Adipocyte (in vitro differentiated cells): Measurements from ENCODE around the gene IGFBP6.
"Not testable (repeated sequence)": the region's sequence is repeated elsewhere in the genome, so short reads cannot be mapped to it uniquely, and the experiment has no call there.

Experiments
- DNase-seq: peaks from one replicate; pipeline ENCODE4 v3.0.0-alpha.2; 2015; ENCODE audit warnings: low read depth
- H3K27me3 ChIP-seq: replicated peaks from 2 replicates; pipeline ENCODE4 v1.7.0; 2013; ENCODE audit warnings: mild to moderate bottlenecking, low read length, moderate library complexity; ENCODE audit not compliant: control insufficient read depth, insufficient read depth
- H3K36me3 ChIP-seq: 2 replicates; pipeline ENCODE4 v1.7.0; 2013; ENCODE audit warnings: low read length, mild to moderate bottlenecking, moderate library complexity; ENCODE audit not compliant: control insufficient read depth, insufficient read depth, severe bottlenecking
- H3K4me1 ChIP-seq: 2 replicates; pipeline ENCODE4 v1.7.0; 2013; ENCODE audit warnings: mild to moderate bottlenecking, low read length, moderate library complexity; ENCODE audit not compliant: control insufficient read depth, insufficient read depth
- H3K4me3 ChIP-seq: 2 replicates; pipeline ENCODE4 v1.7.0; 2013; ENCODE audit warnings: mild to moderate bottlenecking, low read length, moderate library complexity
- H3K9ac ChIP-seq: 2 replicates; pipeline ENCODE4 v1.7.0; 2013; ENCODE audit warnings: mild to moderate bottlenecking, low read length, moderate library complexity
- H3K9me3 ChIP-seq: 2 replicates; pipeline ENCODE4 v1.7.0; 2013; ENCODE audit warnings: mild to moderate bottlenecking, low read length, moderate library complexity; ENCODE audit not compliant: control insufficient read depth

IGFBP6 gene

DNA sequence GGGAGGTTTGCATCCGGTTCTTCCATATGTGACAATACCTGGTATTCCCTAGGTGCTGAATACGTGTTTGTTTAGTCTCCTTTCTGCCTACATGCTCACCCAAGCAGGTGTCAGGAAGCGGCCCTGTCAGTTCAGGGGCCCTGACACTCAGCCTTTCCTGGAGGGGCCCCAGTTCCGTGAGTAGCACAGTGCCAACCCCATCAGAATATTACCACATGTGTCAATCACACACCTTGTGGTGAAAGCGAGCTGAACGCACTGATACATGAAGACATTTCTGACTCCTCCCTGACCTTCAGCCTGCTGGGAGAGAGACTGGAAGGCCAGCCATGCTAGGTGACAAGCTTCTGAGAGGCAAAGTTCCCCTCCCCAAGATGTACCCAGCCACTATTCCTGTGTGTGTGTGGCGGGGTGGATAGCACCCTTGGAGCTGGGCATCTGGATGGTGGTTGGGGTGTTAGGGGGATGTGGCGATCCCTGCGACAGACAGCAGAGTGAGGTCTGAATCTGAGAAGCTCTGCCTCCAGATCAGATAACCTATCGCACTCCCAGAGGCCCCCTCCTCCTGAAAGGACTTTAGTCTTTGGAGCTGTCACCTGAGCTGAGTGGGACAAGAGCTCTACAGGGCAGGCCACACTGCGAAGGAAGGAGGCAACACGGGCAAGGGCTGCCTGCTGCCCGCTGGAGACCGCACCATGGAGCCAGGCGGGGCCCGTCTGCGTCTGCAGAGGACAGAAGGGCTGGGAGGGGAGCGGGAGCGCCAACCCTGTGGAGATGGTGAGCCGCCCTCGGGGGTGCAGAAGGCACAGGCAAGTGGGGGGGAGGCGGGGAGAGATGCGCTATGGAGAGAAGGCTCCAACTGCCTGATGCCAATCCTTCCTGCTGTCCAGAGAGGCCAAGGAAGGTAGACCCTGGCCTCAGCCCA, 5.7 kb downstream of the IGFBP6 start, which contains the start of gene SOAT2:
Gene SOAT2, plus strand, starts transcription at position 604 of the 925 bp plus-strand sequence. Its CDS starts 92 bp downstream, at position 696.
- no peaks in the 10 kb centered on the region for H3K27me3 ChIP-seq
- no peak within 1 kb of the TSS for H3K4me3 ChIP-seq
- H3K9me3 ChIP-seq, result no peaks in the 10 kb centered on the region
- peaks cover 17% of the 10 kb centered on the region for H3K36me3 ChIP-seq
- no peak for DNase-seq
- no peak within 1 kb of the TSS for H3K9ac ChIP-seq
- peaks cover 16% of the 10 kb centered on the region for H3K4me1 ChIP-seq

GRCh38 chr12:53103860-53104305, 6.4 kb downstream of the IGFBP6 start:
- Histone ChIP-seq H3K4me1 (peaks cover 9% of the 10 kb centered on the region), H3K27me3 (no peaks in the 10 kb centered on the region), H3K4me3 (no peak overlapping the region), H3K9ac (no peak overlapping the region), H3K36me3 (peaks cover 17% of the 10 kb centered on the region), H3K9me3 (no peaks in the 10 kb centered on the region)
- DNase-seq, result no peak

DNA sequence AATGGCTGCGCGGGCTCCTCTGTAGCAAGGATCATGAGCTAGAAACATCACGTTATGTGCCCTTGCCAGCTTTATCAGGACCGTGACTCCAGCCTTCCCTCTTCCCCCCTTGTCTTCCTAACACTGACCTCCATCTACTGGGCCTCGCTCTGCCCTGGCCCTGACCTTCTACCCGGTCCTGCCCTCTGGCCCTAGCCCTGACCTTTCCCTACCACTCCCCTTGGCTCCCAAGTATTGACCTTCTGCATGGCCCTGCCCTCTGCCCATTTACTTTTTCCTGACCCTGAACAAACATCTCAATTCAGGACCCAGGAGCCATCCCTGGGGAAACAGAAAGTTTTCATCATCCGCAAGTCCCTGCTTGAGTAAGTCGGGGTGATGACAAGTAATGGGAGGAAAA, 7.8 kb downstream of the IGFBP6 start:
- DNase-seq, result no peak
- H3K4me1 ChIP-seq, result peaks cover 4% of the 10 kb centered on the region
- peaks cover 17% of the 10 kb centered on the region for H3K36me3 ChIP-seq
- no peak overlapping the region for H3K4me3 ChIP-seq
- no peaks in the 10 kb centered on the region for H3K27me3 ChIP-seq
- no peak overlapping the region for H3K9ac ChIP-seq
- H3K9me3 ChIP-seq, result no peaks in the 10 kb centered on the region

DNA sequence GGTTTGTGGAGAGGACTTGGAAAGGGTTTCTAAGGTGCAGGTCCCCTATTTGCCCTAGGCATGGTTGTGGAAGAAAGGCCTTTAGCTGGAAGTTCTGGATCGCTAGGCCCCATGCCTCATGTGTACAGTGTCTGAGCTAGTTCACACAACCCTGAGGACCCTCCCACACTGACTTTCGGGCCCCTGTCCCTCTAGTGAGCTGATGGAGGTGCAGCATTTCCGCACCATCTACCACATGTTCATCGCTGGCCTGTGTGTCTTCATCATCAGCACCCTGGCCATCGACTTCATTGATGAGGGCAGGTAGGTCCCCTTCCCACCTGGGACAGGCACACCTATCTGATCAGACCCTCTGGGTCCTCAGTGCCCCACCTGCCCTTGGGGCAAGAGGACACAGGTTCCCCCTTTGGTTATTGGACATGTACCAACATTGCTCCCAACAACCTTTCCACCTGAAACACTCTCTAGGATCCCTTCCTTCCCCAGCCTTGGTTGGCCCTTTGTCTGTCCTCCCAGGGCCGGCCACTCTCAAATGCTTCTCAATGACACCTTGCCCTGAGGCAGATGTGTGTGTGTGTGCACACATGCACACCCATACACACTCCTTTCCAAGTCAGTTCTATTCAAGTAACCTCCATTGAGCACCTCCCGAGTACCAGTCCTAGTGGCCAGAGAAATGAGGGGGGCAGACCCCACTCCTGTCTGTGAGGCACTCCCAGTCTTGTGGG, 8.4 kb downstream of the IGFBP6 start:
- Histone ChIP-seq H3K36me3 (peaks cover 11% of the 10 kb centered on the region), H3K27me3 (no peaks in the 10 kb centered on the region), H3K4me1 (peaks cover 4% of the 10 kb centered on the region), H3K9ac (no peak overlapping the region), H3K9me3 (no peaks in the 10 kb centered on the region), H3K4me3 (no peak overlapping the region)
- DNase-seq, result no peak

- no peaks in the 10 kb centered on the region for H3K27me3 ChIP-seq
- peaks cover 2% of the 10 kb centered on the region for H3K36me3 ChIP-seq
- DNase-seq, result no peak
Measured at GRCh38 chr12:53107122-53107521, 9.7 kb downstream of the IGFBP6 start.

DNA sequence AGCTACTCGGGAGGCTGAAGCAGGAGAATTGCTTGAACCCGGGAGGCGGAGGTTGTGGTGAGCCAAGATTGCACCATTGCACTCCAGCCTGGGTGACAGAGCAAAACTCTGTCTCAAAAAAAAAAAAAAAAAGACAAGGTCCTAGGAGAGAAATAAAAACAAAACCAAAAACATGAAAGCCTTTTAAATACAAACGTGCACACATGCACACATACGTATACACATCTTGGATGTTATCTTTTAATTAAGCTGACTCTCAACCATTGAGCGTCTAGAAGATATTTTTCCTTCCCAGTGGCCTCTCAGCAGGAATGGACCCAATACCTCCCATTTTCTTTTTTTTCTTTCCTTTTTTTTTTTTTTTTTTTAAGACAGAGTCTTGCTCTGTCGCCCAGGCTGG, 15.0 kb downstream of the IGFBP6 start:
- not testable (repeated sequence) for DNase-seq, H3K36me3 ChIP-seq, H3K4me1 ChIP-seq, H3K27me3 ChIP-seq, H3K9ac ChIP-seq, H3K4me3 ChIP-seq, H3K9me3 ChIP-seq

More at GRCh38 chr12:53107122-53107521, 9.7 kb downstream of the IGFBP6 start:
- peaks cover 4% of the 10 kb centered on the region for H3K4me1 ChIP-seq
- no peak overlapping the region for H3K4me3 ChIP-seq
- H3K9me3 ChIP-seq, result no peaks in the 10 kb centered on the region
- H3K9ac ChIP-seq, result no peak overlapping the region

- H3K36me3 ChIP-seq, result no peaks in the 10 kb centered on the region
- no peaks in the 10 kb centered on the region for H3K27me3 ChIP-seq
- H3K9me3 ChIP-seq, result no peaks in the 10 kb centered on the region
- no peaks in the 10 kb centered on the region for H3K4me1 ChIP-seq
- no peak overlapping the region for H3K4me3 ChIP-seq
- H3K9ac ChIP-seq, result no peak overlapping the region
- DNase-seq, result no peak
Measured at GRCh38 chr12:53113136-53113705, 15.8 kb downstream of the IGFBP6 start.

DNA sequence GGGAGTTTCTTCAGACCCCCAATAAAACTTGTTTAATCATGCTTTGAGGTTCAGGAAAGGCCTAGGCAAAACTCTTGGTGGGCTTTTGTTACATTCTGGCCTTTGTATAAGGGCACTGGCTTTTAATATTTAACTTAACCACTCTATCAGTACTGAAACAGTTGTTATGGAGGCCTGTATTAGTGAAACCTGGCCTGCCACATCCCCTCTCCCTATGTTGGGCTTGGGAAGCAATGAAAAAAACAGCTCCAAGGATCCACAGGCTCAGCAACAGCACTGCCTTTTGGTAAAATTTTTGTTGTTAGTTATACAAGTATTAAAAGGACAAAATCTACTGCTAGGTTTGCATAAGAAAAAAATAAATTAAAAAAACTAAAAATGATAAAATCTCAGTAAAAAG, 16.5 kb downstream of the IGFBP6 start:
- Histone ChIP-seq H3K9ac (no peak overlapping the region), H3K27me3 (no peaks in the 10 kb centered on the region), H3K4me3 (no peak overlapping the region), H3K9me3 (no peaks in the 10 kb centered on the region), H3K4me1 (no peaks in the 10 kb centered on the region), H3K36me3 (no peaks in the 10 kb centered on the region)
- no peak for DNase-seq

DNA sequence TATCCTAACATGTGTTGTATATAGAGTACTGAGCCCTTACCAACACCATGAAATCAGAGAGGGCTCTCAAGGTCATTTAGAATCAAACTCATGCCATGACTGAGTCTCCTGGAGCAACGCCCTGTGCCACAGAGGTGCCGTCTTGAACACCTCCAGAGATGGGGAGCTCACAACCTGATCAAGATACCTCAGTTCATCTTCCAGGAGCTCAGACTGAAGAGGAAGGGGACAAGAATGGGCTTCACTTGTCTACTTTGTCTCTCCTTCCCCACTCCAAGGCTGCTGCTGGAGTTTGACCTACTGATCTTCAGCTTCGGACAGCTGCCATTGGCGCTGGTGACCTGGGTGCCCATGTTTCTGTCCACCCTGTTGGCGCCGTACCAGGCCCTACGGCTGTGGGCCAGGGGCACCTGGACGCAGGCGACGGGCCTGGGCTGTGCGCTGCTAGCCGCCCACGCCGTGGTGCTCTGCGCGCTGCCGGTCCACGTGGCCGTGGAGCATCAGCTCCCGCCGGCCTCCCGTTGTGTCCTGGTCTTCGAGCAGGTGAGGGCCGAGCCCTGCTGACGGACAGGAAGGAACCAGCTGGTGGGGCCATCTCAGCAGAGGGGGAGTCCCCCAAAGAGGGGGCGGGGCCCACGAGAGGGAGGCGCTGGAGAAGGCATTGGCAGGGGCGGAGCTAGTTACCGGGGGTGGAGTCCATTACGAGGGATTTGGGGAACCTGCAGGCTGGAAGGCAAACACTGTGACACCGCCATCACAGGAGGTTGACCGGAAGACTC, 17.8 kb downstream of the IGFBP6 start:
- Histone ChIP-seq H3K4me1 (no peaks in the 10 kb centered on the region), H3K27me3 (no peaks in the 10 kb centered on the region), H3K9me3 (no peaks in the 10 kb centered on the region), H3K36me3 (no peaks in the 10 kb centered on the region), H3K9ac (no peak overlapping the region), H3K4me3 (no peak overlapping the region)
- no peak for DNase-seq

- no peak for DNase-seq
- no peak overlapping the region for H3K4me3 ChIP-seq
- no peaks in the 10 kb centered on the region for H3K36me3 ChIP-seq
- no peak overlapping the region for H3K9ac ChIP-seq
- H3K9me3 ChIP-seq, result no peaks in the 10 kb centered on the region
- no peaks in the 10 kb centered on the region for H3K4me1 ChIP-seq
- H3K27me3 ChIP-seq, result no peaks in the 10 kb centered on the region
Measured at GRCh38 chr12:53115891-53116648, 18.6 kb downstream of the IGFBP6 start.
